GM12801 (cell line): ENCODE measurements around the gene GRB7.

Source experiments
- CTCF ChIP-seq: IDR thresholded peaks from one replicate; pipeline ENCODE4 v1.5.1; 2011; ENCODE audit warnings: control low read depth; ENCODE audit not compliant: insufficient read length; ENCODE audit errors: extremely low read depth

The GRB7 gene

DNA sequence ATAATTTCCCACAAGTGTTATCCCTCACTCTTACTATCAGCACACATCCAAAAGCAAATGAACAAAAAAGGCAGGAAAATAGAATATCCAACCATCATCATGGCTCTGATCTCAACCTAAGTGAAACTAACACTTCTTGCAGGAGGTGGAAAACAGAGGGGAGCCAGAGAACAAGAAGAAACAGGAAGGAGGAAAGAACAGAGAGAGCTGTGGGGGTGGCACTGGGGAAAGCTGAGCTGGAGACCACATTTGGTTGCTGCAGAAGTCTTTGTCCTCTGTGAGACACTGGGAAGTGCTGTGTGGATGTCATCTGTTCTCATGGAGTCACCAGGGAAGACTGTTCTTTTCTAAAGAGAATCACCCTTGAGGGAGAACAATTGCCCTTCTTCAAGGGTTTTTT lies 34.7 kb downstream of the GRB7 start:
- TF ChIP-seq CTCF: no peak

- no peak for TF ChIP-seq CTCF
These were observed 35.5 kb downstream of the GRB7 start for GRCh38 chr17:39772987-39773934.

- no peak for TF ChIP-seq CTCF
These were observed 36.3 kb downstream of the GRB7 start for GRCh38 chr17:39774047-39774446.

DNA sequence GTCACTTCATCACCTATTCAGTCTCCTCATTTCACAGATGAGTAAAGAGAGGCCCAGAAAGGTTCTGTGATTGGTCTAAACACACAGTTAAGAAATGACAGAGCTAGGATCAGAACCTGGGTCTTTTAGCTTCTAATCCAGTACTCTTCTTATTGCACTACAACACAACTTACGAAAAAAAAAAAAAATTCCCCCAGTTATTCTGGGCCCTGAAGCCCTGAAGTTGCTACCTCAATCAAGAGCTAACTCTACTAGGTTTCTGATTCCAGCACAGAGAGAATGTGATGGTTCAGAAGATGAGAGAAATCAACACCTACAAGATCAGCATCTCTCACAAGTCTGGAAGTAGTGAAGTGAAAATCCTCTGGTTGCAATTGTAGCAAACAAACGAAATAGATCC lies 37.3 kb downstream of the GRB7 start:
- TF ChIP-seq CTCF: no peak

DNA sequence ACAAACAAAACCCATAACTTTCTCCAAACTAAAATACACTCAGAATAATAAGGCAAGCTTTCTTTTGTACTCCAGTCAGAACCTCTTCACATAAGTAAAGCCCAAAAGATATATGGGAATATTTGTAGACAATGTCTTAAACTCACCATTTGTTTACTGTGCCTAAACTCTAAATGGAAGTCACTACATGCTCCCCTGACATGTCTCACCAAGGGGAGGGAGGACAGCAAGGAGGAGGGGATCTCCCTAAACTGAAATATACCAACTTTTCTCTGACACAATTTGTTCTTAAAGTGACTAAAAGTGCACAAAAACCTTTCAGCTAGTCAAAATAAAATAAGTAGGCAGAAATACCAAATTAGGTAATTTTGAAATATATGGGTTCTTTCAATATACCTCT lies 38.5 kb downstream of the GRB7 start:
- TF ChIP-seq CTCF: no peak

GRCh38 chr17:39777534-39778365 lies 40.0 kb downstream of the GRB7 start:
- TF ChIP-seq CTCF: no peak
